ENCODE results near the gene PVR.
"Not testable (repeated sequence)": the region's sequence is repeated elsewhere in the genome, so short reads cannot be mapped to it uniquely, and the experiment has no call there.

Gene PVR

DNA sequence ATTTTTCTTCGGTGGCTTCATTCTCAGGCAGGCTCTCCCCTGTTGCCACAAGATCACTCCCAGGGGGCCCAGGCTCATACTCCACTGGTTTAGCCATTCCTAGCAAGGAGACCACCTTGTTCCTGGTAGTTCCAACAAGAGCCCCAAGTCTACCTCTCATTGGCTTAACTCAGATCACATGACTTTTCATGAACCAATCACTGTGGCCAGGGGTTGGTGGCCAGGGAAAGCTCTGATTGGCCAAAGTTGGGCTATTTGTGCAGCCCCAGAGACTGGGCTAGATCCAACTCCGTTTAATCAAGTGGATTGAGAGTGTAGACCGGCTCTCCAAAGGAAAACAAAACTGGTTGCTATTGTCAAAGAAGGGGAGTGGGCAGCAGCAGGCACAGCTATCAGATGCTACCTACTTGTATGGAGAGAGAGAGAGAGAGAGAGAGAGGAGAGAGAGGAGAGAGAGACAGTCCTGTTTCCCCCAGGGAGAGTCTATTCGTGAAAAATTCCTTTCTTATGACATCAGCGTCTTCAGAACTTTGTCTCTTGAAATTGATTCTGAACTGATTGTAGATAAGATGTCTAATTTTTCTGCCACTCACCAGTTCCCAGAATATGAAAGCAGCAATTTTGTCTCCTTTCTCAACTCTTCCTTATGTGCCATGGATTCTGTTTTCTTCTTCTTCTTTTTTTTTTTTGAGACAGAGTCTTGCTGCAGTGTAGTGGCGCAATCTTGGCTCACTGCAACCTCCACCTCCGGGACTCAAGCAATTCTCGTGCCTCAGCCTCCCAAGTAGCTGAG is 33.5 kb downstream of the PVR start:
- no peak for DNase-seq

DNA sequence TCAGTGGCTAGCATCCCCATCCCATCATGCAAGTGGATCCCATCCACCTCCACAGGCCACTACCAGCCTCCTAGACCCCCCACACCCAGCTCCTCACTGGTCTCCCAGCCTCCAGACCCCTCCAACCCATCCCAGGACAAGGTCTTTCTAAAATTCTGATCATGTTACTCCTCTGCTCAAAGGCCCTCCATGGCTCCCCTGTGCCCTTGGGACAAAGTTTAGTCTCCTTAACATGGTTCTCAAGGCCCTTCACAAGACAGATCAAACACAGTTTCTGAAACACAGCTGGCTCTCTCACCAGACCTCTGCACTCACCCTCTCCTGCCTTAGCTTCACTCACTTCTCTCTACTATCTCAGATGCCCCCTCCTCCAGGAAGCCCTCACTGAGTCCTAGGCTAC is 36.8 kb downstream of the PVR start:
- DNase-seq = no peak

DNA sequence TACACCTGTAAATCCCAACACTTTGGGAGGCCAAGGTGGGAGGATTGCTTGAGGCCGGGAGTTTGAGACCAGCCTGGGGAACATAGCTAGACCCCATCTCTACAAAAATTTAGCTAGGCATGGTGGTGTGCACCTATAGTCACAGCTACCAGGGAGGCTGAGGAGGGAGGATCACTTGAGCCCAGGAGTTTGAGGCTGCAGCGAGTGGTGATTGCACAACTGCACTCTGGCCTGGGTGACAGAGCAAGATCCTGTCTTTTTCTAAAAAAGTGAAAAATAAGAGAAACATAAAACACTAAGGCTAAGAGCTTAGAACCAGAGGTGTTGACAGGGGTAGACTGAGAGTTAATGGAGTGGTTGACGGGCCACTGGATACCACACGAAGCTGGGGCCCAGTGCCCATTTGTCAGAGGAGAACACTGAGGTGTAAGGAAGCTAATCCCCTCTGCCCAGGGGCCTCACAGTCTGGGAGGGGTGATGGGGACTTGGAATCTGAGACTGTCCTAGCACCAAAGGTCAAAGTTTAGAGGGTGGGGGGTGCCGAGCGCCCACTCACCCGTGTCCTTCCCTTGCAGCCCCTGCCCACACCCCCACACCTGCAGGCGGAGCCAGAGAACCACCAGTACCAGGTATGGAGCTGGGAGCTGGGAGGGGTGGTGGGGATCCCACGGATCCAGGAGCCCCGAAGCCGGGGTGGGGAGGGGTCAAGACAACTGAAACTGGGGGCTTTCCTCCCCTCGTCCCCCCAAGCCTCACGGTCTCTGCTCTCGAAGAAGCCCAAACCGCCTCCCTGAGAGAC is 38.5 kb downstream of the PVR start:
- no peak for DNase-seq

DNA sequence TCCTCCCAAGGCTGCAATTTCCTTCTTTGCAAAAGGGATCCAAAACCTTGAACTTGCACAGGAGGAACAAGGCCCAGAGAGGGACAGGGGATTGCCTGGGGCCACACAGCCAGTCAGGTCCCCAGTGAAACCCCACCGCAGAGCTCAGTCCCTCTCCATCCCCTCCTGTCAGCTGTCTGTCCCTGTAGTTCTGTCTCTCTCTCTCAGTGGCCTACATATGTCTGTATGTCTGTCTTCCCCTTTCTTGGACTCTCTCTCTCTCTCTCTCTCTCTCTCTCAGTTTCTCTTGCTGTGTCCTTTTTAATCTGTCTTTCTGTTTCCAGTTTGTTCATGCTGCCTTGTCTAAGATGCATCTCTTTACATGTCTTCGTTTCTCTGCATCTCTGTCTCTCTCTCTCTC is 39.1 kb downstream of the PVR start:
- no peak for DNase-seq

DNA sequence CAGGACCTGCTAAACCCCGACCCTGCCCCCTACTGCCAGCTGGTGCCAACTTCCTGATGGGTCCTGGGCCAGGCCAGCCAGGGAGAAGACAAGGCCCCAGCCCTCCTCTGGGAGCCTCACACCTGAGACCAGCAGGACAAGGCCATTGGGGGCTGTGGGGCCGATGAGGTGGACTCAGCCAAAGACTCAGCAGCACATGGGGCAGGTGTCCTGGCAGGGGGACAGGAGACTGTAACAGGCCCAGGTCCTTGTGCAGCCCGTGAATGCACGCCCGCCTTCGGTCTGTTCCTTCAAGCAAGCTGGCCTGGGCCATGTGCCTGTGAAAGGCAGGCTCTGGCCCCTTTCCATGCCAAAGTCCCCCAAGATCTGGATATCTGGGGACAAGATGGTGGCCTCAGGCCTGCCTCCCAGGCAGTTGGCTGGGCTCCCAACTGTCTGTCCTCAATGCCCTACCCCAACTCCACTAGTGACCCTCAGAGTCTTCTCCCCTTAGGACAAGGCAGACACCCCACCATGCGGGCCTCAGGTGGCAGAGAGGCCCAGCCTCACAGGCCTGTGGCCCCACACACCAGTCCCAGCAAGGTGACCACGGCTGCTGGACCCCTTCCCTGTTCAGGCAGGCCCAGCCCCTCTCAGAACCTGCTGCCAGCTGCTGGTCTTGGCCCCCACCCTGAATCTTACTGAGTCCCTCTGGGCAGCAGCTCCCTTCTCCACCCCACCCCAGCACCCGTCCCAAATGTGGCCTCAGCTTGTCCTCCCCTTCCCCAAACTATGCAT is 39.9 kb downstream of the PVR start:
- DNase-seq = no peak

DNA sequence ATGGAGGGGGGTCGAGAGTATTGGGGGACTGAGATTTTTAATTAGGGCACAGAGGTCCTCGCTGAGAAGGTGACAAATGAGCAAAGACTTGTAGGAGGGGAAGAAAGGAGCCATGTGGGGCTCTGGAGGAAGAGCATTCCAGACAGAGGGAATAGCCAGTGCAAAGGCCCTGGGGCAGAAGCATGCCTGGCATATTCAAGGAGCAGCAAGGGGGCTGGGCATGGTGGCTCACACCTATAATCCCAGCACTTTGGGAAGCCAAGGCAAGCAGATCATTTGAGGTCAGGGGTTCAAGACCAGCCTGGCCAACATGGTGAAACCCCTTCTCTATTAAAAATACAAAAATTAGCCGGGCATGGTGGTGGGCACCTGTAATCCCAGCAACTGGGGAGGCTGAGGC is 40.7 kb downstream of the PVR start:
- not testable (repeated sequence) for DNase-seq

DNA sequence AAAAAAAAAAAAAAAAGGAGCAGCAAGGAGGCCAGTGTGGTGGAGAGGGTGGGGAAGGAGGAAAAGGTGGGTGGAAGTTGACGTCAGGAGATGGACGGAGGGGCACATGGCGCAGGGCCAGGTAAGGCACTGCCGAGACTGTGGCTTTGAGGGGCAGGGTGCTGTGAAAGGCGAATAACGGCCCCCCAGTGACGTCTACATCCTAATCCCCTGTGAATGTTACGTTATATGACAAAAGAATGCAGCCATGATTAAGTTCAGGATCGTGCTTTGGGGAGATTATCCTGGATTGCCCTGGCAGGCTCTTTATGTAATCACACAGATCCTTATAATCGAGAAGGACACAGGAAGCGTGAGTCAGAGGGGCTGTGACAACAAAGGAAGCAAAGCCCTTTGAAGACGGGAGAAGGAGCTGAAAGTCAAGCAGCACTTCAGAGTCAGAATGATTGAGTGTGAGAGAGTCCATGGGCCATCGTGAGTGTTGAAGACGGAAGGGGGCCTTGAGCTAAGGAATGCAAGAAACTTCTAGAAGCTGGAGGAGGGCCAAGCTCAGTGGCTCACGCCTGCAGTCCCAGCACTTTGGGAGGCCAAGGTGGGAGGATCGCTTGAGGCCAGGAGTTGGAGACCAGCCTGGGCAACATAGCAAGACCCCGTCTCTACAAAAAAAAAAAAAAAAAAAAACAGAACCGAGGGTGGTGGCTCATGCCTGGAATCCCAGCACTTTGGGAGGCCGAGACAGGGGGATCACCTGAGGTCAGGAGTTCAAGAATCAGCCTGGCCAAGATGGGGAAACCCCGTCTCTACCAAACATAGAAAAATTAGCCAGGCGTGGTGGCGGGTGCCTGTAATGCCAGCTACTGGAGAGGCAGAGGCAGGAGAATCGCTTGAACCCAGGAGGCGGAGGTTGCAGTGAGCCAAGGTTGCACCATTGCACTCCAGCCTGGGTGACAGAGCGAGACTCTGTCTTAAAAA is 41.5 kb downstream of the PVR start:
- DNase-seq = no peak

DNA sequence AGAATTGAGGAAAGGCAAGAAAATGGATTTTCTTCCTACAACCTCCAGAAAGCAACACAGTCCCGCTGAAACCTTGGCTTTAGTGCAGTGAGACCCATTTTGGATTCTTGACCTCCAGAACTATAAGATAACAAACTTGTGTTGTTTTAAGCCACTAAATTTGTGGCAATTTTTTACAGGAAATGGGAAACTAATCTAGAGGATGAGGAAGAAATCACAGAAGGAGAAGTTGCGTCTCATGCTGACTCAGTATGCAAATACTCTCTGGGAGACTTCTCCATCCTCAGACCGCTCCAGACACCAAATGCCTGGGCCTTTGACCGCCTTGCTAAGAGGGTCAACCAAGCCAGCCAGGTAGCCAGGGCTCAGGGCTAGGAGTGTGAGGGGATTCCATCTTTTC is 42.2 kb downstream of the PVR start:
- no peak for DNase-seq

DNA sequence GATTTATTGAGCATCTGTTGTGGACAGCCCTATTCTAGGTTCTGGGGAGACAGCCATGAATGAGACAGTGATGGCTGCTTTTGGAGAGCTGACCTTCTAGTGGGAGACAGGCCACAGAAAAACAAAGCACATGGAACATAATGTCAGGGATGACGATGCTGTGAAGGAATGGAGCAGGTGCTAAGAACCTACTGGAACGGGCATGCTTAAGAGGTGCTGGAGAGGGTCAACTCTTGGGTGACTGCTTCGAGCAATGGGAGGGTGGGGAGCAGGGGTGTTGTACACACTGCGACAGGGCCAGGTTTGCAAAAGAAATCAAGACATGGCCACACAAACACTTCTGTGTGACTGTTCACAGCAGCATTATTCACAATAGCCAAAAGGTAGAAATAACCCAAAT is 43.2 kb downstream of the PVR start:
- DNase-seq = no peak

DNA sequence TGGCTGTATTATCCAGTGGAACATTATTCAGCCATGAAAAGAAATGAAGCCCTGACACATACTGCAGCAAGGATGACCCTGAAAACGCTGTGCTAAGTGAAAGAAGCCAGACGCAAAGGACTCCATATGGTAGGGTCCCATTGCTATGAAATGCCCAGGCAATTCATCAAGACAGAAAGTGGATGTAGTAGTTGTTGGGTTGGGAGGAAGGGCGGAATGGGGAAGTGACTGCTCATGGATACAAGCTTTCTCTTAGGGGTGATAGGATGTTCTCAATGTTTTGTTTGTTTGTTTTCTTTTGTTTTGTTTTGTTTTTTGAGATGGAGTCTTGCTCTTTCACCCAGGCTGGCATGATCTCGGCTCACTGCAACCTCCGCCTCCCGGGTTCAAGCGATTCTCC is 44.2 kb downstream of the PVR start:
- DNase-seq = no peak

DNA sequence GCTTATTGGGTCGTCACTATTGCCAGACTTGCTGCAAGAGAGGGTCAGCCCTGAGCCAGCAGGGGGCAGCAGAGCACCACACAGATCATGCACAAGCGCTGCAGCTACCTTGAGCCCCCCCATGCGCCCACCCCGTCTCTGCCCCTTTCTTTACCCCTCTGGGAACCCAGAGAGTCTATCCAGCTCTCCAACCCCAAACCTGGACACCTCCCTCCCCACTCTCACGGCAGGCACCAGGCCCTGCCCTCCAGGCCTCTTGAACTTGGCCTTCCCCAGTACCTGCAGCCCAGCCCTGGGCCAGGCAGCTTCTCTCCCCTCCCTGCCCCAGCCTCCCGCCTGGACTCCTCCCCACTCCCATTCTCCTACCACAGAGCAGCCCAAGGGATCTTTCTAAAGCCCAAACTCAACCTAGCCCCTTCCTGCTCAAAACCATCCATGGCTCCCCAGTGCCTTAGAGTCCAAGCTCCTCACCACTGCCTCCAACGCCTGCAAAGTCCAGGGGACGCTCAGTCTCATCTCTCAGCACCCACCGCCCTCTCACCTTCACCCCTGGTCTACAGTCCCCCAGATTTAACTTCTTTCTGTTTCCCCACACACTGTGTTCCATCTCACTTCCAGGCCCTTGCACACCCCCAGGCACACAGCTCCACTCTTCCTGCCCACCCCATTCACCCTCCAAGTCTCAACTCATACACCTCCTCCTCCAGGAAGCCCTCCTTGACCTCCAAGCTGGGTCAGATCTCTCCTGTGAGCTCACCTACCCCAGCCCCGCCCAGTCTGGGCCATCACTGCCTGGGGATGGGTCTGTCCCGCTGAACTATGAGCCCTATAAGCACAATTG is 45.8 kb downstream of the PVR start:
- DNase-seq = peak; percentile 79

DNA sequence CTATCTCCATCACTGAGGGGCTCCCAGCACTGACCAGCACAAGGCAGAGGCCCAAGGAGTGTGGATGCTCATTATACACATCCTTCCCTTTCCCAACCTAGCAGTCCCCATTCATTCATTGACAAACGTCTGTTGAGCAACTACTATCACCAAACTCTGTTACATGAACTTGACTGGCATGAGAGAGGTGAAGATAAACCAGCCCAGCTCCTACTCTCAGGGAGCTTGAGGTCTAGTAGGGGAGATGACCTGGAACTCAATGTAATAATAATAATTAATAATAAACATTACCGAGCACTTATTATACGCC is 46.4 kb downstream of the PVR start:
- DNase-seq = no peak

DNA sequence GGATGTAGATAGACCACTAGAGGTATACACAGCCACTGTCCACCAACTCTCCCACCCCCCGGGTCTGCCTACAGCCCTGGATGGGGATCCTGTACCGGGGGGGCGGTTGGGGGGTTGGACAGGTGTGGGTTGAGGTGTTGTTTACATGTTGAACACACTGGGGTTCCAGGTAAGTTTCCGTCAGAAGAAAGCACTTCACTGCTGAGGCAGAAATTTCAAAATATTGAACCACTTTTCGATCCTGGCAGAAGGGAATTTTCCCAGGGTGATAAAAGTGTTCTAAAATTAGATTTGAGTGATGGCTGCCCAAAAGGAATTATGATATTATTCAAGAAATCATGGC is 48.6 kb downstream of the PVR start:
- no peak for DNase-seq

DNA sequence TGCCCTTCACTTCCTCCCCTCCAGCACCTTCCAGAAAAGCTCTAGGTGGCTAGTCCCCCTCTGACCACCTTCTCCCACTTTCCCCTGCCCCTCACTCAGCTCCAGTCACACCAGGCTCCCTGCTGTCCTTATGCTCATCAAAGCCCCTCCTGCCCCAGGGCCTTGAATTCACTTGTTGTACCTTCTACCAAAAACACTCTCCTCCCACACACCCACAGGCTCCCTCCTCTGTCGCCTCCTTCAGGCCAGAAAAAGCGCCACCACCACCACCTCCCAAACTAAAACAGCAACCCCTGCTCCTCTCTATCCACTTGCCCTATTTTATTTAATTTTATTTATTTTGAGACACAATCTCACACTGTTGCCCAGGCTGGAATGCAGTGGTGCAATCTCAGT is 50.5 kb downstream of the PVR start:
- DNase-seq = no peak

DNA sequence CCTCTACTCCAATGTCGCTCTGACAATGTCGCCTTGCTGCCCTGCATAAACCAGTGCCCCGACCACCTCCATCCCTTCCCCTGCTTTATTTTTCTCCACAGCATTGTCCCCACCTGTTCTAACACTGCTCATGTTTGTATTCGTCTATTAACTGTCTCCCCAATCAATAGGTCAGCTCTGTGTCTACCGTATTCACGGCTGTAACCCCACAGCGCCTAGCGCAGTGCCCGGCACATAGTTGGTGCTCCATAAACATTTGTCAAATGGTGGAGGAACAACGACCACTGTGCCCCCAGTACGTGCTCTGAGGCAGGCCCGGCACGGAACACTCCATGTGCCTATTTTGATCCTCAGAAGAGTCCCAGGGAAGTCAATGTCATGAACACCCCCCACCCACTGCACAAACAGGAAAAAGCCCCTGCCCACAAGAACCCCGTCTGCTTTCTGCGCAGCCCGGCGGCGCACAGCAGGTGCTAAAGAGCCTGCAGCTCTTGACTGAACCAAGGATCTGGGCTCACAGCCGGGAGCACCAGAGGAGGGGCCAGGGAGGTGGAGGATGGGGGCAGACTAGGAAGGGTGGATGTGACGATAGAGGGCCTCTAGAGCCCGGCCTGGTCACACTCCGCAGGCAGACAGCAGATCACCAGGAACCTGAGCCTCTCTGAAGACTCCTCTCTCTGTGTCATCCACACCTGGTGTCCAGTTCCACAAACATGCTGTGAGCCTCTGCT is 53.4 kb downstream of the PVR start:
- no peak for DNase-seq

DNA sequence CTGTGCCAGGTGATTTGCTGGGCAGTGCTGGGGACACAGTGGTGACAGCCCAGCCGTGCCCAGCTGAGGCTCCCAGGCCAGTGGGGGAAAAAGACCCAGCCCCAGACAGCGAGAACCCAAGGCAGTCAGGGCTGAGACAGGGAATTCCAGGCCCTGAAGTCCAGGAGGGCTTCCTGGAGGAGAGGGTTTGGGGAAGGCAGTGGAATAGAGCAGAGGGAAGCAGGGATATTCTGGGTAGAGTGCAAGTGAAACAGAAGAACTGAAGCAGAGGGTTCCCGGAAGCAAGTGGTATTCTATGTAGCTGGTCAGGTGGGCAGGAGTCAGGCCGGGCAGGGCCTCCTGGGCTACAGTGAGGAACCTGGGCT is 53.9 kb downstream of the PVR start:
- DNase-seq = no peak

DNA sequence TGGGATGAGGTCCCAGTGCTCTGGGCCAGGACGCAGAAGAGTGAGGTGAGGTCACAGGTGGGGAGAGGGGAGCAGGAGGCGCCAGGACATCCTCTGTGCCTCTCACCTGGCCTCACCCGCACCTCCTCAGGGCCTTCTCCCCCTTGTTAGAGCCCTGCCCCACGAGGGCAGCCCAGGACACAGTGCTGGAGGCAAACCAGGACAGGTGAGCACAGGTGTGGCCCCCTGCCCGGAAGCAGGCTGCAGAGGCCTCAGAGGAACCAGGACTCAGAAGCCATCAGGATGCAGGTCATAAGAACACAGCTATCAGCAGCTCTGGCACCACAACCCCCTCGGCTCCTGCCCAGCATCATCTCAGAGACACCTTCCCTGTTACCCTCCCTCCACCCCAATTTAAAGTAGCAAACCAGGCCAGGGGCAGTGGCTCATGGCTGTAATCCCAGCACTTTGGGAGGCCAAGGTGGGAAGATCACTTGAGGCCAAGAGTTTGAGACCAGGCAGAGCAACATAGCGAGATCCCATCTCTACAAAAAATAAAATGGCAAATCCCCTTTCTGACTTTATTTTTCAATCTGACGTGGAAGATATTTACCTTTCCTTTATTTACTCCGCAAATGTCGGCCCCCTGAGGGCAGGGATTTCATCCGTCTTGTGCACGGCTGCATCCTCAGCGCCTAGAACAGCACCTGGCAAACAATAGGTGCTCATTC is 54.9 kb downstream of the PVR start, which contains the start of gene CEACAM16:
TSS of gene CEACAM16 (plus strand) at position 660 of the 710 bp plus-strand sequence. CDS start 2,306 bp downstream, outside the sequence.
- DNase-seq = no peak

DNA sequence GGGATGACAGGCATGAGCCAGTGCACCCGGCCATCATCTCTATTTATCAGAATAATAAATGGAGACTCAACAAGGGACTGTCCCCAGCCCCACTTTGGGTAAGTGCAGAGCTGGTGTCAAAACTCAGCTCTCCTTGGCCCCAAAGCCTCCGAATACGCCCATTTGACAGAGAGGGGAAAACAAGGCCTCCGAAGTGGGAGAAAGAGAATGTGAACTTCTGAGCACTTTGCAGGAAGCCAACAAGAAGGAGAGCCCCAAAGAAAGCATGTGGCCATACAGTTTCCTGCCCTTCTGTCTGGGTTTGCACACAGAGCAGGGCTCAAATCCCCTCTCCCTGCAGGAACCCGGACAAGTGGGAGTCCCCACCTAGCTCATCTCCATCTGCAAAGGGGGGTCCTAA is 56.8 kb downstream of the PVR start:
- DNase-seq = no peak

DNA sequence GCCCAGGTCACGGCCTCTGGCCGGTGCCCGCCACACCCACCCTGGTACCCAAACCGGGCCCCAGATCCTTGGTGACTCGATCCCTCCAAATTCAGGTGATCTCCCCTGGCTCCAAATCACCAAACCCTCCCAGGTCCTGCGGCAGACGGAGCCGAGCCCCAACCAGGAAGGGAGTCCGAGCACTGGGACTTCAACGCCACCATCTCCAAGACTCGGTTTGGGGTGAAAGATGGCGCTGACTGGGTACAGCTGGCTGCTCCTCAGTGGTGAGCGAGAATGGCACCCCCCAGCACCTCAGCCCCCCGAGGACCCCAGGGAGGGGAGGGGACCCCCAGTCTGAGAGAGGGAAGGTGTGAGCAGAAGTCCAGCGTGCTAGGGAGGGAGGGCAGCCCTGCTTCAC is 57.5 kb downstream of the PVR start:
- DNase-seq = no peak

DNA sequence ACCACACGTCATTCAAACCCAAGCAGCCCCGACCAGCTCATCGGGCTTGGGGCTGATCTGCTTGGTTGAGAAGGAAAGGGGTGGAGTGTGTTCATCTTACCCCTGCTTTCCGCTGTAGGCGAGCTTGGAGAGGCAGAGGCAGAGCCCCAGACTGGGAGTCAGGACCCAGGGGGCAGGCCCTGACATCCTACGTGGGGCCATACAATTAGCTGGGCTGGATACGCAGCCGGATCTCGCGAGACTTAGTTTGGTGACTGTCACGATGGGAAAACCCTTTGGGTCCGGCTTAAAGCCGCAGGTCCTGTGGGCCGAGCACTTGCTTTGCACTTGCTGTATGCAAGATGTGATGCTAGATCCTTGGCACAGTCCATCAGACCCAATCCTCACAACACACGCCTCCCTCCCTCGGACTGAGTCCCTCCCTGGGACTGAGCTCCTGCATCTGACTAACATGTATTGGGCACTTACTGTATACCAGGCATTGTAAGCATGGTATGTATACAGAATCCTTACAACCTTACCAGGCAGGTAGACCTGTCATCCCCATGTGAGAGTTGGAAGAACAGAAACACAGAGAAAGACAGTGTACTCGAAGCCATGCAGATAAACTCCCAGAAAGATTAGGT is 59.0 kb downstream of the PVR start:
- DNase-seq = no peak

All from activated T-cell treated with anti-CD3 and anti-CD28 coated beads, Interleukin-2, amount 50 U/mL, for 1 hour (primary cell).